HG03039 (cell line): ENCODE data around the gene C16orf96.

Experiments
- ATAC-seq: cut with Tn5 transposase; IDR thresholded peaks from one replicate; pipeline ENCODE4 v1.9.1; 2021; ENCODE audit warnings: mild to moderate bottlenecking, moderate library complexity; ENCODE audit not compliant: unreplicated experiment

The C16orf96 gene

DNA sequence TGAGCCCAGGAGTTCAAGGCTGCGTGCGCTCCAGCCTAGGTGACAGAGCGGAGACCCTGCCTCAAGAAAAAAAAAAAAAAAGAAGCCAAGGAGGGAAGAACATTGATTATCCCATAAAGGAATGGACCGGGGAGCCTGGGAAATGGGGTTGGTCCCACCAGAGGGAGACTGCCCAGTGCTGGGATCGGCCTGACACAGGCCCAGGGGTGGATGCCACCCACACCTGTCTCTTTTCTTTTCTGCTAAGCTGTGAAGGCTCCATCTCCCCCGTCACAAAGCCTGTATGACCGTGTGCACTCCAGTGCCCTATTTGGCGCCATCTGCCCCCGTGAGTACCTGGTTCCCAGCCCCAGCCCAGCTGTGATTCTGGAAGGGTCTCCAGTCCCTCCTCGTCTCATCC, 42.9 kb downstream of the C16orf96 start:
- ATAC-seq = no peak

GRCh38 chr16:4599545-4599944, 43.4 kb downstream of the C16orf96 start:
- no peak for ATAC-seq

DNA sequence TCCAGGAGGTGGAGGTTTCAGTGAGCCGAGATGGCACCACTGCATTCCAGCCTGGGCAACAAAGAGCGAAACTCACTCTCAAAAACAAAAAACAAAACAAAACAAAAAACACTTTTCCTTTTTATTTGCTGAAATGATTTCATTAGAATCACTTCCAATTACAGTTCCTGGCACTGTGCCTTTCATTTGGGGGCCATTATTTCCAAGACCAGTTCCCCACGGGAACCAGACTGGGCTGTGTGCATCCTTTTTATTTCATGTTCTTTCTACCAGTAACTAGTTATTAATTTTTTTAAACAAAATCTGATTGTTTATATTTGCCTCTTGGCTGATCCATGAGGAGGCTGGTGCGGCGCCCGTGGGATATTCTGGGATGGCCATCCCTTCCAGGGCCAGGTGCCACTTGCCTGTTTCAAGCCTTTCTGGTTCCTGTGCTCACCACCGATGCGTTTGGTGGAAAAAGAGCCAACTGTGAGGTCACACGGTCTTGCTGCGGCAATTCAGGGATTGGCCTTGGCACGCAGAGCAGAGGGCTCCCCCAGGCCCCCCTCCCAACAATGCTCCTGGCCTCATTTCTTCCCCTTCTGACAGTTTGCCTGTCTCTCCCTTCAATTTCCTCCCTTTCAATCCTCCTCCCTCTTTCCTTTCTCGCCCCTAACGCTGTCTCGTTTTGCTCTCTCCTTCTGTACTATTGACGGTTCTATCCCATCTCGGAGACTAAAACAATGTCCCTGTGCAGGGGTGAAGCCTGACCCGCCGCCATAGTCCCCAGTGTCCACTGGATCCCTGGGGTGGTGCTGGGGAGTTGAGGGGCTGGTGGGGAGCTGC, 45.1 kb downstream of the C16orf96 start:
- ATAC-seq = no peak

DNA sequence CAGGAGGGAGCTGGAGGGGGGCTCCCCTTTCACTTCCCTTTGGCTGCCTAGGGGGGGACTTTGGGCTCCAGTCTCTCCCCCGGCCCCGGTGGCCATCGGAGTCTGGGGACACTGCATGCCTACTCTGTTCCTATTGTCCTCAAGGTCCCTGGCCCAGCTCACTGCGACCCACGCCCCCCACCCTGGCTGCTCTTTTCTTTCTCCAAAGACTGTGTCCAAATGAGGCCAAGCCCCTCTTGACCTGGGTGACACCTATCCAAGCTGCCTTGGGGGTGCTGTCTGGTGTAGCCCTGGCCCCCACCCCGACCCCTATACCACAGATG, 45.7 kb downstream of the C16orf96 start:
- ATAC-seq = no peak

DNA sequence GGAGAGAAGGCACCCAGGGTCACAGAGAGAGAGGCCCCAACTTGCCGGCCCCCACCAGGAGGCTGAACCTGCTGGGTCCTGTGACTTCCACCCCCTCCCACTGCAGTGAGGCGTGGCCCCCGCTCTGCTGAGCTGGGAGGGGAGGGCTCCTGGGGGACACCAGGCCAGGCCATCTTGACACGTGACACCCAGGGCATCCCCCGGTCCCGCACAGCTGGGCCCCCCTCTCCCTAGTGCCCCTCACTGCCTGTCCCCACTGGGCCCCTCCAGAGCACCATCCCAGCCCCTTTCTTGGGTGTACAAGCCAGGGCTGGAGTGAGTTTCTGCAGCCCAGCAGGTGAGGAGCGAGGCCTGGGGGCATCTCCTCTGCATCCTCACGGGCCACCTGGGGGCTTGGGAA, 46.2 kb downstream of the C16orf96 start:
- ATAC-seq = no peak

- no peak for ATAC-seq
Observed at GRCh38 chr16:4603624-4604170, 47.6 kb downstream of the C16orf96 start.

- ATAC-seq = no peak
Observed at GRCh38 chr16:4604401-4604800, 48.3 kb downstream of the C16orf96 start.

GRCh38 chr16:4606354-4606753, 50.2 kb downstream of the C16orf96 start:
- ATAC-seq = no peak

- no peak for ATAC-seq
Observed at GRCh38 chr16:4607841-4608703, 51.9 kb downstream of the C16orf96 start.

GRCh38 chr16:4608704-4608980, 52.5 kb downstream of the C16orf96 start:
- no peak for ATAC-seq

GRCh38 chr16:4609200-4610010, 53.3 kb downstream of the C16orf96 start:
- no peak for ATAC-seq

DNA sequence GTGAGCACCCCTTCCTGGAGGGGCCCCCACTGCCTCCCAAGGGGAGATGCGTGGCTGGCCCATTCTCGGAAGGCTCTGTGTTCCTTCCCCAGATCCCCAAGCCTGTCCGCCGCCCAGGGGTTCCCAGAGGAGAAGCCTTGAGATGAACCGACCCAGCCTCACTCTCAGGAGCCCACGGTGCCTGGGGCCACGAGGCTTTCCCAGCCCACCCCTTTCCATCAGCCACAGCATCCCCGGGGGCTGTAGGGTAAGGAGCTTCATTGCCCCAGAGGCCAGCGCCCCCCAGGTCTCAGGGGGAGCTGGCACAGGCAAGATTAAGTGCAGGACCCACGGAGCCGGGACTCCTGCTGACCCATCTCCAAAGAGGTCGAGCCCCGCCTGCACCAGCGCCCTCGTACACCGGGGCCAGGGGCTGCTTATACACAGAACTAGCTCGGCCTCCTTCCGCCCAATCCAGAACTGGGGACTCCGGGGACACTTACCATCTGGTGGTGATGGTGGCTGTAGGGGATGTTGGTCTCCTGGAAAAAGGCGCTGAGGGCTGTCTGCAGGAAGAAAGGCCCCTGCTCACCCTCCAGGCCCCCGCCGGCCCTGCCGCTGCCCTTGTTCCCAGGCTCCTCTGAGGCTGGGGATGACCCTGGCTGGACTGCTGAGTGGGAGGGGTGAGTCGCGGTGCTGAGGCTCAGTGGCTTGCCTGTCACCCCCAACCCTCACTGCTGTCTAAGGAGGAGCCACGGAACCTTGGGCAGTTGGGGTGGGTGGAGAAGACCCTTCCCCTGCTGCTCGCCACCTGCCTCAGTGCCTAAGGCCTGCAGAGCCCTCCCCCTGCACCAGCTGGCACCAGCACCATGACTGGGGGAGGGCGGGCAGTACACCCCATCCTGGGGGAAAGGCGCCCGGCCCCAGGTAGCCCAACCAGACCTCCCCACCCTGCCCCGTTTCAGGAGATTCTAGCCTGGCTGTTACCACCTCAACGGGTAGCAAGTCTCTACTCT, 54.2 kb downstream of the C16orf96 start:
- ATAC-seq = no peak

GRCh38 chr16:4611337-4612021, 55.3 kb downstream of the C16orf96 start:
- no peak for ATAC-seq

DNA sequence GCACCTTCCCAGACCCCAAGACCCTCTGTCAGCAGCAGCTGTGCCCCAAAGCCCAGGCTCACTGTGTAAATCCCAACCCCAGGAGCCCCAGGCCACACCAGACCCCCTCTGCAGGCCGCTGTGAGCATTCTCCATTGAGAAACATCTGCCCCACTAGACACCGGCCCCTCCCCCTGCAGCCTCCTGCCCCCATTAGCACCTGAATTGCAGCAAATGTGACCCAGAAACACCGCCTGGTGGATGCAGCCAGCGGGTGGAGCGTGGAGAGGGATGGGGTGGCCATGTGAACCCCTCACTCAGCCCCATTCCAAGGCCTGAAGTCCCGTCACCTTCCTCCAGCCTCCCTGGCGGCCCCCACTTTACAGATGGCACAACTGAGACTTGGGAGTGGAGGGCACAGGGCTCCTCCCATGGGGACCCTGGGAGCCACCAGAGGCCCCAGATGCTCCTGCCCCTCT, 56.4 kb downstream of the C16orf96 start:
- ATAC-seq = no peak

- ATAC-seq = no peak
Observed at GRCh38 chr16:4612977-4613635, 57.0 kb downstream of the C16orf96 start.

DNA sequence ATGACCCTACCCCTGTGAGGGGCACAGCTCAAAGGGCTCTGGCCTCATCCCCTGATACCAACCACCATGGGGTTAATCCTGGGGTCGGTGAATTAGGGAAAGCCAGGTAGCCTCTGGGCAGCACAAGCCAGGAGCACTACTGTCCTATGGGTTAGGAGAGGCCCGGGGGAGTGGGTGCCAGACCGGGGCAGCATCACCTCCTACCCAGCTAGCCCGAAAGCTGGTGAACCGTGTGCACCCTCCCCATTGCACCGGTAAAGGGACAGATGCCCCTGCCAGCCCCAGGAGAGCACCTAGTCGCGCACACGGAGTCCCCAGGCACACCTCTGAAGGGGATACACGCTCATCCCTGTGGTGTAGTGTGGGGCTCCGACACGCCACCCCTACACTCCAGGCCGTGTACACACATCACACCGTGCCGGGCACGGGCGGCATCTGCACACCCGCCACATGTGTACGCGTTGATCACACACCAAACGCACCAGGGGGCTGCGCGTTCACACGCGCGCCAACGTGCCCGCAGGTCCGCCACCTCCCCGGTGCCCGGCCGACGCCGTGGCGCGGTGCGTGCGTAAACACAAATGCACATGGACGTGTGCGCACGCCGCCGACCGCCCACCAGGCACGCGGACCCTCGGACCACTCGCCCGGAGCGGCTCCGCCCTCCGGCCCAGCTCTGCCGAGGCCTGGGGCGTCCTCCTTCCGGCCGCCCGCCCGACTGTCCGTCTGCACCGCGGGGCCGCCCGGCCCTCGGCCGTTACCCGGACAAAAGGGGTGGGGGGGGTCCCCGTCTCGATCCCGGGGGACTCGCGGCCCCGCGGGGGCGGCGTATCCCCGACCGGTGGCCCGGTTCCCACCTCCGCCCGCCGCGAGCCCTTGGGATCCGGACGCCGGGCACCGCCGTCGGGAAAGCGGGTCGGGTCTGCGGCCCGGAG, 57.8 kb downstream of the C16orf96 start:
- no peak for ATAC-seq

DNA sequence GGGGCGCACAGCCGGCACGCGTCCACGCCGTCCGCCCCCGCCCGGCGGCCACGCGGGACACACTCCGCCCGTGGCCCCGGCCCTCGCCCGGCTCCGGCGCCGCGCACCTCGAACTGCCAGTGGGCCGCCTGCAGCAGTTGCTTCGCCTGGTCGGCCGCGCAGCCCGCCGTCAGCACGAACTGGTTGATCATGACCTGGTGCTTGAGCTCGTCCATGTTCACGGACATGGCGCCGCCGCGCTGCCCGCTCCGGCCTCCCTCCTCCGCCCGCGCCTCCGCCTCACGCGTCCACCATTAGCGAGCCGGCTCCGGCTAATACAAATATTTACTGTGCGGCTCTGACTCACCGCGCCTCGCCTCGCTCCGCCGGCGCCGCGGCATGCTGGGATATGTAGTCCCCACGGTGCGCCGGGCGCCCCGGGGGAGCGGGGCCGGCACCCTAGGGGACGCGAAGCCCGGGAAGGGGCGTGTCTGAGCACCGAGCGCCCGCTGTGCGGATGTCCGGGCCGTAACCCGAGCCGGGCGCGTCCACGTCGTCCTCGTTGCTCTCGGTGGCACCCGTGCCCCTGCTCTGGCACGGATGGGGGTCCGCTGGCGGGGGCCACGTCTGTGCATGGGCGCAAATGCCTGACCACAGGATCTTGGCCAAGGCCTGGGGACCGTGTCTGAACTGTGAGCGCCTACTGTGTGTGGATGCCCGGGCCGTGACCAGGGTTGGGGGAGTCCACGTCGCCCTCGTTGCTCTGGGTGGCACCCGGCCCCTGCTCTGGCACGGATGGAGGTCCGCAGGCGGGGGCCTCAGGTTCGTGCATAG, 58.6 kb downstream of the C16orf96 start, which contains the start of gene UBALD1:
UBALD1 (minus strand) TSS at position 318 of the 813 bp plus-strand sequence; CDS start at position 227, 91 bp downstream.
- peak; percentile 46 for ATAC-seq
